H1 (cell line): Measurements from ENCODE around the gene KCNQ2. TPM values are rescaled to one million over a fixed set of nuclear protein-coding genes. Genes with fewer than 3 reads are reported as not detected.

Experiments
- CTCF ChIA-PET: fragments of 300-600 bp; sonication (Branson Sonifier 250); formaldehyde crosslinking; loops from one replicate; lab custom pipeline; 2021; ENCODE audit not compliant: partially characterized antibody; lab: Charles Lee
- POLR2A ChIA-PET: fragments of 300-600 bp; sonication (Branson Sonifier 250); formaldehyde crosslinking; loops from one replicate; lab custom pipeline; 2021; ENCODE audit warnings: inconsistent platforms; ENCODE audit not compliant: partially characterized antibody; lab: Charles Lee
- DNase-seq, 2 experiments: peaks; one replicate each; pipeline versions ENCODE4 v3.0.0 to v3.0.0-alpha.2; 2010 to 2022; ENCODE audit warnings: low spot score in 2 of 2, low read depth in 1 of 2, mixed read lengths in 1 of 2
- FAIRE-seq: peaks from 2 replicates; lab custom pipeline; 2011; peaks lifted over from hg19 to GRCh38; lab: Jason Lieb, UNC
- H2AFZ ChIP-seq: 2 replicates; pipeline ENCODE4 v1.8.1; 2012; ENCODE audit warnings: low read length, inconsistent platforms
- H2AK5ac ChIP-seq: 2 replicates; pipeline ENCODE4 v1.6.1; 2013; ENCODE audit warnings: low read depth, low read length
- H2BK120ac ChIP-seq: replicated peaks from 2 replicates; pipeline ENCODE3; 2013; ENCODE audit warnings: low read depth, low read length, inconsistent platforms
- H2BK12ac ChIP-seq: 2 replicates; pipeline ENCODE4 v1.6.1; 2013; ENCODE audit warnings: low read depth, low read length
- H2BK15ac ChIP-seq: 2 replicates; pipeline ENCODE4 v1.6.1; 2013; ENCODE audit warnings: low read length
- H2BK20ac ChIP-seq: 2 replicates; pipeline ENCODE4 v1.6.1; 2013; ENCODE audit warnings: low read length
- H2BK5ac ChIP-seq: 2 replicates; pipeline ENCODE4 v1.6.1; 2013; ENCODE audit warnings: low read depth, low read length
- H3K14ac ChIP-seq: 2 replicates; pipeline ENCODE4 v1.6.1; 2013; ENCODE audit warnings: inconsistent platforms; ENCODE audit not compliant: insufficient read length
- H3K18ac ChIP-seq: 2 replicates; pipeline ENCODE4 v1.6.1; 2013; ENCODE audit warnings: low read length; ENCODE audit errors: extremely low read depth
- H3K23ac ChIP-seq: 2 replicates; pipeline ENCODE4 v1.6.1; 2013; ENCODE audit warnings: inconsistent platforms; ENCODE audit not compliant: insufficient read length
- H3K23me2 ChIP-seq: 2 replicates; pipeline ENCODE4 v1.6.1; 2013; ENCODE audit warnings: low read depth, low read length
- H3K27ac ChIP-seq: 2 replicates; pipeline ENCODE4 v1.6.1; 2011; ENCODE audit warnings: low read depth, low read length, inconsistent platforms
- H3K27me3 ChIP-seq, 4 experiments: replicated peaks in 1 of 4; 1 replicate in 1 of 4; 2 replicates in 3 of 4; pipeline versions ENCODE4 v1.6.1 to v1.8.1; 2011 to 2013; ENCODE audit warnings: low read length in 3 of 4, mild to moderate bottlenecking in 3 of 4, inconsistent platforms in 2 of 4, mixed read lengths in 2 of 4, moderate library complexity in 1 of 4; ENCODE audit not compliant: control insufficient read depth in 3 of 4, insufficient read depth in 3 of 4; ENCODE audit errors: extremely low read depth in 1 of 4
- H3K36me3 ChIP-seq, 4 experiments: 2 replicates each; pipeline versions ENCODE4 v1.6.1 to v1.8.1; 2011 to 2013; ENCODE audit warnings: mild to moderate bottlenecking in 4 of 4, low read length in 3 of 4, moderate library complexity in 2 of 4, control low read depth in 1 of 4, inconsistent platforms in 1 of 4; ENCODE audit not compliant: insufficient read depth in 4 of 4, control insufficient read depth in 2 of 4
- H3K4ac ChIP-seq: replicated peaks from 2 replicates; pipeline ENCODE3; 2013; ENCODE audit warnings: low read length, low read depth, mixed read lengths, inconsistent platforms; ENCODE audit not compliant: insufficient read length
- H3K4me1 ChIP-seq, 4 experiments: replicated peaks in 1 of 4; 1 replicate in 1 of 4; 2 replicates in 3 of 4; pipeline versions ENCODE4 v1.6.1 to v1.8.1; 2011 to 2013; ENCODE audit warnings: low read length in 3 of 4, inconsistent platforms in 2 of 4, mixed read lengths in 1 of 4; ENCODE audit not compliant: insufficient read depth in 4 of 4, control insufficient read depth in 3 of 4
- H3K4me2 ChIP-seq, 2 experiments: 2 replicates each; pipeline versions ENCODE4 v1.6.1 to v1.8.1; 2011 to 2013; ENCODE audit warnings: low read depth in 2 of 2, low read length in 2 of 2, control low read depth in 1 of 2, inconsistent platforms in 1 of 2, mild to moderate bottlenecking in 1 of 2; ENCODE audit not compliant: insufficient read depth in 1 of 2
- H3K4me3 ChIP-seq, 4 experiments: fragments of 200-600, 300-600 bp in 1 of 4; sonication (generic), shearing (Covaris generic), sonication (Bioruptor Twin) in 1 of 4; 2 replicates each; pipeline versions ENCODE4 v1.5.1 to v1.8.1; 2011 to 2016; ENCODE audit warnings: low read length in 4 of 4, low read depth in 3 of 4, control low read depth in 2 of 4, inconsistent platforms in 2 of 4, mild to moderate bottlenecking in 2 of 4, mixed read lengths in 1 of 4, moderate library complexity in 1 of 4; ENCODE audit not compliant: insufficient read depth in 2 of 4; ENCODE audit errors: extremely low read depth in 1 of 4
- H3K56ac ChIP-seq: replicated peaks from 2 replicates; pipeline ENCODE3; 2013; ENCODE audit warnings: low read depth, mild to moderate bottlenecking, mixed read lengths, low read length, inconsistent platforms; ENCODE audit not compliant: insufficient read length
- H3K79me1 ChIP-seq: 2 replicates; pipeline ENCODE4 v1.6.1; 2013; ENCODE audit warnings: low read depth, low read length, control low read depth
- H3K79me2 ChIP-seq, 2 experiments: 2 replicates each; pipeline versions ENCODE4 v1.6.1 to v1.8.1; 2012 to 2013; ENCODE audit warnings: low read length in 2 of 2, mild to moderate bottlenecking in 2 of 2, inconsistent platforms in 1 of 2; ENCODE audit not compliant: insufficient read depth in 2 of 2, control insufficient read depth in 1 of 2
- H3K9ac ChIP-seq, 4 experiments: replicated peaks in 1 of 4; 1 replicate in 1 of 4; 2 replicates in 3 of 4; pipeline versions ENCODE4 v1.6.1 to v1.8.1; 2011 to 2013; ENCODE audit warnings: low read depth in 3 of 4, low read length in 3 of 4, control low read depth in 2 of 4, mild to moderate bottlenecking in 2 of 4, moderate library complexity in 2 of 4, inconsistent platforms in 1 of 4; ENCODE audit errors: extremely low read depth in 1 of 4
- H3K9me3 ChIP-seq, 2 experiments: 2 replicates each; pipeline versions ENCODE4 v1.6.1 to v1.8.1; 2012 to 2013; ENCODE audit warnings: mild to moderate bottlenecking in 2 of 2, moderate library complexity in 2 of 2, control low read depth in 1 of 2, inconsistent platforms in 1 of 2, low read depth in 1 of 2, low read length in 1 of 2, mixed read lengths in 1 of 2; ENCODE audit not compliant: insufficient read depth in 2 of 2
- H4K20me1 ChIP-seq, 2 experiments: replicated peaks in 1 of 2; 2 replicates each; pipeline versions ENCODE3 to v1.8.1; 2011 to 2013; ENCODE audit warnings: inconsistent platforms in 2 of 2, low read length in 2 of 2, mild to moderate bottlenecking in 1 of 2; ENCODE audit not compliant: insufficient read depth in 2 of 2, control insufficient read depth in 1 of 2
- H4K5ac ChIP-seq: 2 replicates; pipeline ENCODE4 v1.6.1; 2013; ENCODE audit warnings: low read length, low read depth, mixed read lengths, inconsistent platforms; ENCODE audit not compliant: insufficient read length
- H4K8ac ChIP-seq: 2 replicates; pipeline ENCODE4 v1.8.0; 2013; ENCODE audit warnings: mild to moderate bottlenecking, moderate library complexity, low read length, inconsistent platforms; ENCODE audit not compliant: insufficient read depth; ENCODE audit errors: extremely low read depth
- H4K91ac ChIP-seq: replicated peaks from 2 replicates; pipeline ENCODE3; 2013; ENCODE audit warnings: low read length, mixed read lengths, inconsistent platforms; ENCODE audit not compliant: insufficient read length
- ASH2L ChIP-seq: fragments of 200-600, 300-600 bp; sonication (generic); IDR thresholded peaks from one replicate; pipeline ENCODE4 v1.7.1; 2017; ENCODE audit warnings: low read length
- BACH1 ChIP-seq: IDR thresholded peaks from 2 replicates; pipeline ENCODE4 v1.6.1; 2012; ENCODE audit warnings: low read length, improper control_type of control experiment
- BCL11A ChIP-seq, 2 experiments: IDR thresholded peaks; one replicate each; pipeline ENCODE4 v1.6.1; 2011; ENCODE audit warnings: low read depth in 2 of 2, low read length in 2 of 2, mild to moderate bottlenecking in 2 of 2
- BRCA1 ChIP-seq: IDR thresholded peaks from 2 replicates; pipeline ENCODE4 v1.6.1; 2012; ENCODE audit warnings: low read depth, low read length, improper control_type of control experiment
- GTF2F1 ChIP-seq: IDR thresholded peaks from 2 replicates; pipeline ENCODE4 v1.6.1; 2012; ENCODE audit warnings: low read depth, low read length, improper control_type of control experiment, borderline replicate concordance
- KDM1A ChIP-seq: fragments of 200-600, 300-600 bp; sonication (generic); IDR thresholded peaks from 2 replicates; pipeline ENCODE4 v1.7.1; 2016; ENCODE audit warnings: mild to moderate bottlenecking, low read length, borderline replicate concordance
- NRF1 ChIP-seq: IDR thresholded peaks from 2 replicates; pipeline ENCODE4 v1.6.1; 2011; ENCODE audit warnings: mild to moderate bottlenecking, low read depth, low read length, improper control_type of control experiment
- RFX5 ChIP-seq: IDR thresholded peaks from 2 replicates; pipeline ENCODE4 v1.6.1; 2011; ENCODE audit warnings: low read depth, low read length, improper control_type of control experiment, borderline replicate concordance
- RNF2 ChIP-seq: fragments of 200-900, 300-1000 bp; sonication (generic); IDR thresholded peaks from 2 replicates; pipeline ENCODE4 v1.7.1; 2016; ENCODE audit warnings: borderline replicate concordance, low read depth, mild to moderate bottlenecking, antibody characterized with exemption, low read length; ENCODE audit not compliant: poor library complexity, severe bottlenecking; ENCODE audit errors: missing control alignments
- SAP30 ChIP-seq: fragments of 300-600 bp; sonication (generic); IDR thresholded peaks from 2 replicates; pipeline ENCODE4 v1.7.1; 2012; ENCODE audit warnings: low read length, moderate library complexity, mild to moderate bottlenecking, inconsistent platforms; ENCODE audit not compliant: insufficient read depth, insufficient replicate concordance
- SP2 ChIP-seq: IDR thresholded peaks from 2 replicates; pipeline ENCODE4 v1.6.1; 2012; ENCODE audit warnings: mild to moderate bottlenecking, low read length, inconsistent platforms
- TAF1 ChIP-seq: IDR thresholded peaks from 2 replicates; pipeline ENCODE4 v1.6.1; 2011; ENCODE audit warnings: mild to moderate bottlenecking, low read depth, low read length
- TBP ChIP-seq: IDR thresholded peaks from 2 replicates; pipeline ENCODE4 v1.6.1; 2011; ENCODE audit warnings: low read depth, low read length, improper control_type of control experiment
- YY1 ChIP-seq: IDR thresholded peaks from 2 replicates; pipeline ENCODE4 v1.6.1; 2011; ENCODE audit warnings: low read depth, mild to moderate bottlenecking, low read length
- ZNF274 ChIP-seq: IDR thresholded peaks from 2 replicates; pipeline ENCODE4 v1.7.0; 2012; ENCODE audit warnings: low read length, borderline replicate concordance; ENCODE audit errors: extremely low read depth
- WGBS, 2 experiments: shearing (Covaris generic) in 1 of 2; methylation state at CpG; one replicate each; pipeline versions ENCODE4 v1.1.6 to v1.1.7; 2013 to 2015; ENCODE audit warnings: low lambda C conversion rate in 2 of 2, mixed read lengths in 2 of 2, inconsistent platforms in 1 of 2, low coverage in 1 of 2, missing lambda C conversion rate in 1 of 2; ENCODE audit not compliant: insufficient replicate concordance in 2 of 2, insufficient coverage in 1 of 2, insufficient read length in 1 of 2; ENCODE audit errors: extremely low coverage in 1 of 2, missing lambda C conversion rate in 1 of 2; 5-methylcytosine and 5-hydroxymethylcytosine counted together
- polyA plus RNA-seq, 7 experiments: library from polyadenylated mRNA; depleted of rRNA in 3 of 7; stranded (reverse) in 5 of 7; unstranded in 2 of 7; fragments of >200 nt in 5 of 7; fragments of 200-250 nt in 2 of 7; gene quantifications; 1 replicate in 5 of 7; 2 replicates in 1 of 7; 4 replicates in 1 of 7; pipeline versions ENCODE4 v1.2.1 to v1.2.3, GENCODE V29; 2011 to 2013; ENCODE audit warnings: missing spikeins in 2 of 7, mixed read lengths in 2 of 7
- total RNA-seq: library from RNA; stranded (reverse); fragmentation: NEBNext Ultra II Directional; extraction: Animal tissue kit (Norgen Biotek cat#: 25700); gene quantifications from 2 replicates; pipeline ENCODE4 v1.2.1, GENCODE V29; 2021

Gene KCNQ2
- total and polyA plus RNA-seq, 2 of the 8 experiments (the other 6 are each of a cell fraction or from before 2014, with no cell fraction given) = 82.6 to 243 TPM

GRCh38 chr20:63444548-63444947 lies 27.9 kb downstream of the KCNQ2 start:
- H3K23ac ChIP-seq = no peak overlapping the region
- no peak overlapping the region for H3K4me2 ChIP-seq
- no peak overlapping the region for H4K91ac ChIP-seq
- H3K79me2 ChIP-seq = peaks cover 0 to 37% of the 10 kb centered on the region in 2 experiments; a peak in 2 of 4 replicates
- no peak overlapping the region for H2BK120ac ChIP-seq
- WGBS, 2 experiments = 90% methylated on average over 22 of the region's 24 CpGs; no CpG with 5 or more reads in 1 of the 2 experiments
- H3K14ac ChIP-seq = no peak overlapping the region
- no peak overlapping the region for H2BK20ac ChIP-seq
- H3K4ac ChIP-seq = no peak overlapping the region
- POLR2A ChIA-PET = no interaction called here
- no peak overlapping the region for H3K9ac ChIP-seq
- H3K18ac ChIP-seq = no peak overlapping the region
- H2BK12ac ChIP-seq = no peak overlapping the region
- H3K79me1 ChIP-seq = peaks cover 19% of the 10 kb centered on the region
- H3K9me3 ChIP-seq = no peaks in the 10 kb centered on the region; a peak in 1 of 4 replicates
- CTCF ChIA-PET = interaction anchor here (1.6 kb wide), 1 partner anchor 94 kb away, joined by 5 read pairs; no protein-coding TSS in a partner anchor
- no peak overlapping the region for H3K56ac ChIP-seq
- peaks cover 2 to 27% of the 10 kb centered on the region in 2 experiments for H4K20me1 ChIP-seq
- no peak overlapping the region for H2AK5ac ChIP-seq
- no peak overlapping the region for H3K27ac ChIP-seq
- no peaks in the 10 kb centered on the region for H3K36me3 ChIP-seq
- H4K5ac ChIP-seq = no peak overlapping the region
- no peak for TF ChIP-seq SAP30
- no peak for TF ChIP-seq RNF2
- no peak for TF ChIP-seq BACH1
- no peak for TF ChIP-seq RFX5
- no peak for TF ChIP-seq TAF1
- TF ChIP-seq GTF2F1 = no peak
- TF ChIP-seq YY1 = no peak
- no peak for TF ChIP-seq SP2
- no peak for TF ChIP-seq NRF1
- no peak for TF ChIP-seq BCL11A (IDR thresholded peaks at IDR 0.05; ENCODE audit: low read depth in 2 of 2, low read length in 2 of 2)
- no peak for TF ChIP-seq KDM1A
- TF ChIP-seq ASH2L = no peak
- TF ChIP-seq TBP = no peak
- no peak for TF ChIP-seq ZNF274
- no peak for TF ChIP-seq BRCA1
- no peak overlapping the region for H4K8ac ChIP-seq
- H2BK15ac ChIP-seq = no peak overlapping the region
- no peak overlapping the region for H2AFZ ChIP-seq
- no peaks in the 10 kb centered on the region for H3K27me3 ChIP-seq
- no peak overlapping the region for H2BK5ac ChIP-seq
- FAIRE-seq (no peak), DNase-seq (no peak)
- H3K23me2 ChIP-seq = peaks cover 13% of the 10 kb centered on the region; the same call in 1 of the 2 replicates
- H3K4me1 ChIP-seq = peaks cover 0 to 11% (median 5%) of the 10 kb centered on the region in 4 experiments; a peak in 3 of 7 replicates
- no peak overlapping the region for H3K4me3 ChIP-seq
